Measurements from ENCODE around the gene TNRC18.

DNA sequence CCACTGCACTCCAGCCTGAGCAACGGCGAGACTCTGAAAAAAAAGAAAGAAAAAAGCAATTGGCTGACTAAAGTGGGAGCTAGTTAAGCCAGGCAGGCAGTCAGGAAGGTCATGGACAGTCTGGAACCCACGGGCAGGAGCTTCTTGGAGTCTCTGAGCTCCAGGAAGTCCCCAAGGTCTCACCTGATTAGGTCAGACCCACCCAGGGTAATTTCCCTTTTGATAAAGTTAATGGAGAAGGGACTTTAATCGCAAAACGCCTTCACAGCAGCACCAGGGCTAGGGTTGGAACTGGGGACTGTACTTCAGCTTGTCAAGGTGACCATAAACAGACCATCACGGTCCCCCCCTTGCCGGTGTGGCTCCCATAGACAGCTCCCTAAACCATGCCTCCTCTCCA, 134.3 kb downstream of the TNRC18 start:
- TF ChIP-seq POLR2AphosphoS5 (IDR thresholded peaks at IDR 0.05) (no peak), SMC3 (conservative IDR thresholded peaks at IDR 0.05; ENCODE audit: poor library complexity) (no peak), EZH2 (IDR thresholded peaks at IDR 0.05; ENCODE audit: borderline replicate concordance, insufficient read depth, low read length, poor library complexity, severe bottlenecking) (no peak), TAF1 (IDR thresholded peaks at IDR 0.05; ENCODE audit: low read depth) (no peak)
- TF ChIP-seq, protein P1, sequence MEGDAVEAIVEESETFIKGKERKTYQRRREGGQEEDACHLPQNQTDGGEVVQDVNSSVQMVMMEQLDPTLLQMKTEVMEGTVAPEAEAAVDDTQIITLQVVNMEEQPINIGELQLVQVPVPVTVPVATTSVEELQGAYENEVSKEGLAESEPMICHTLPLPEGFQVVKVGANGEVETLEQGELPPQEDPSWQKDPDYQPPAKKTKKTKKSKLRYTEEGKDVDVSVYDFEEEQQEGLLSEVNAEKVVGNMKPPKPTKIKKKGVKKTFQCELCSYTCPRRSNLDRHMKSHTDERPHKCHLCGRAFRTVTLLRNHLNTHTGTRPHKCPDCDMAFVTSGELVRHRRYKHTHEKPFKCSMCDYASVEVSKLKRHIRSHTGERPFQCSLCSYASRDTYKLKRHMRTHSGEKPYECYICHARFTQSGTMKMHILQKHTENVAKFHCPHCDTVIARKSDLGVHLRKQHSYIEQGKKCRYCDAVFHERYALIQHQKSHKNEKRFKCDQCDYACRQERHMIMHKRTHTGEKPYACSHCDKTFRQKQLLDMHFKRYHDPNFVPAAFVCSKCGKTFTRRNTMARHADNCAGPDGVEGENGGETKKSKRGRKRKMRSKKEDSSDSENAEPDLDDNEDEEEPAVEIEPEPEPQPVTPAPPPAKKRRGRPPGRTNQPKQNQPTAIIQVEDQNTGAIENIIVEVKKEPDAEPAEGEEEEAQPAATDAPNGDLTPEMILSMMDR (IDR thresholded peaks at IDR 0.05; ENCODE audit: poor library complexity, severe bottlenecking) = no peak
